Measurements from ENCODE around the gene ASB3. TPM values are rescaled to one million over a fixed set of nuclear protein-coding genes. Genes with fewer than 3 reads are reported as not detected.

The ASB3 gene
- total and polyA plus RNA-seq, 8 donors = 0.58 to 53.6 (median 5.7) TPM

- no peak for DNase-seq
- TF ChIP-seq POLR2AphosphoS5 (IDR thresholded peaks at IDR 0.05) (no peak), EP300 (IDR thresholded peaks at IDR 0.05) (no peak), CTCF (IDR thresholded peaks at IDR 0.05) (no peak), POLR2A (IDR thresholded peaks at IDR 0.05) (no peak)
- Histone ChIP-seq H3K27ac (no peak overlapping the region), H3K4me3 (no peak overlapping the region), H3K9me3 (no peaks in the 10 kb centered on the region), H3K36me3 (peaks cover 8 to 40% (median 34%) of the 10 kb centered on the region in 4 donors), H3K4me1 (peaks cover 0 to 7% (median 0%) of the 10 kb centered on the region in 4 donors), H3K27me3 (no peaks in the 10 kb centered on the region)
- intact Hi-C loops (cut with DNase I; ENCODE audit: low total_unique reads) = no loop called here
- WGBS, 5 donors = 89 to 97% (median 93%) methylated on average over 4 of the region's 4 CpGs
Observed at GRCh38 chr2:53752385-53752784, 34.4 kb downstream of the ASB3 start.

- intact Hi-C loops (cut with DNase I; ENCODE audit: low total_unique reads) = no loop called here
- Histone ChIP-seq H3K4me1 (peaks cover 0 to 7% (median 0%) of the 10 kb centered on the region in 4 donors), H3K36me3 (peaks cover 12 to 41% (median 31%) of the 10 kb centered on the region in 4 donors), H3K9me3 (no peaks in the 10 kb centered on the region), H3K27me3 (no peaks in the 10 kb centered on the region), H3K27ac (no peak overlapping the region), H3K4me3 (no peak overlapping the region)
- TF ChIP-seq EP300 (IDR thresholded peaks at IDR 0.05) = no peak
- no peak for TF ChIP-seq CTCF (IDR thresholded peaks at IDR 0.05)
- TF ChIP-seq POLR2AphosphoS5 (IDR thresholded peaks at IDR 0.05) = no peak
- TF ChIP-seq POLR2A (IDR thresholded peaks at IDR 0.05) = no peak
- DNase-seq = no peak
- WGBS, 5 donors = 76 to 92% (median 80%) methylated on average over 1 of the region's 1 CpG
Observed at GRCh38 chr2:53751728-53752127, 35.0 kb downstream of the ASB3 start.

- no peak for TF ChIP-seq CTCF (IDR thresholded peaks at IDR 0.05)
- TF ChIP-seq POLR2AphosphoS5 (IDR thresholded peaks at IDR 0.05) = no peak
- no peak for TF ChIP-seq EP300 (IDR thresholded peaks at IDR 0.05)
- no peak for TF ChIP-seq POLR2A (IDR thresholded peaks at IDR 0.05)
- Histone ChIP-seq H3K36me3 (peaks cover 12 to 34% (median 24%) of the 10 kb centered on the region in 4 donors), H3K9me3 (no peaks in the 10 kb centered on the region), H3K27me3 (no peaks in the 10 kb centered on the region), H3K4me1 (peaks cover 0 to 7% (median 0%) of the 10 kb centered on the region in 4 donors), H3K27ac (no peak overlapping the region), H3K4me3 (no peak overlapping the region)
- intact Hi-C loops (cut with DNase I; ENCODE audit: low total_unique reads) = no loop called here
- WGBS, 5 donors = 73 to 87% (median 80%) methylated on average over 4 of the region's 4 CpGs
- no peak for DNase-seq
Observed at GRCh38 chr2:53750041-53750768, 36.5 kb downstream of the ASB3 start.

- Histone ChIP-seq H3K9me3 (no peaks in the 10 kb centered on the region), H3K27me3 (no peaks in the 10 kb centered on the region), H3K4me3 (no peak overlapping the region), H3K4me1 (peaks cover 0 to 8% (median 4%) of the 10 kb centered on the region in 4 donors), H3K36me3 (peaks cover 12 to 29% (median 21%) of the 10 kb centered on the region in 4 donors), H3K27ac (peak overlapping the region in 1 of 5 donors; percentile 26)
- 81 to 88% (median 86%) methylated on average over 2 of the region's 2 CpGs for WGBS, 5 donors
- intact Hi-C loops (cut with DNase I; ENCODE audit: low total_unique reads) = no loop called here
- no peak for DNase-seq
- TF ChIP-seq POLR2AphosphoS5 (IDR thresholded peaks at IDR 0.05) = no peak
- TF ChIP-seq POLR2A (IDR thresholded peaks at IDR 0.05) = no peak
- no peak for TF ChIP-seq EP300 (IDR thresholded peaks at IDR 0.05)
- no peak for TF ChIP-seq CTCF (IDR thresholded peaks at IDR 0.05)
Observed at GRCh38 chr2:53744395-53745065, 42.2 kb downstream of the ASB3 start.

Measured in stomach (tissue), 9 donors.